ENCODE measurements around the gene DAP. TPM values are rescaled to one million over a fixed set of nuclear protein-coding genes. Genes with fewer than 3 reads are reported as not detected.

The DAP gene
- total RNA-seq, 2 experiments from 2014 or later = 42.5 to 45.3 TPM

DNA sequence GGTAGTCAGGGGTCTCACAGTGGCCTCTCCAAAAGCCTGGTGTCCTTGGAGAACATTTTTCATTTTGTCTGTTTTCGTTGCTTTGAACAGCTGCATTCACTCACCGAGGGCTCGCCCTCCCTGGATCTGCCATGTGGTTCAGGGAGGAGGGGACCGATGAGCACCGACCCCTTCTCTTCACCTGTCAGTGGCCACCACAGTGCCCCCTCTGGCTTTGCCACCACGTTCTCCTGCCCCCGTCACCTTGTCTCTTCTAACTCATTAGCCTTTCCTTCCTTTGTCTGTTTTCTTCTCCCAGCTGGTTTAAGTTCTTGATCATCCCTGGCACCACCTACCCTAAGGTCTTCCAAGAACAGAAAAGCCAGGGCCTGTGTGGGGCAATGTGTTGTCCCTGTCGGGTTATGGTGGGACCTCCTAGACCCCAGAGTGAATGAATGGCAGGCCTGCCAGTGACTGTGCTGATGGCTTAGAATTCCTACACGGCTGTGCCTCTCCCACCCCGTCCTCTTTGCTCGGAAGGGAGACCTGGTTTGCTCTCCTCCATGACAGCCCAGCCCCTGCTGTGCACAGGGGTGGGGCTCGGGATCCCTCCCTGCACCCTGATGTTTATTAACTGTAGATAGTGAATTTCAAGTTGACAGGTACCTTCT is 107.2 kb downstream of the DAP start:
- ATAC-seq (no peak), DNase-seq (no peak)
- Mint-ChIP-seq H3K27me3 (no peaks in the 10 kb centered on the region), H3K27ac (no peak overlapping the region), H3K4me3 (no peak overlapping the region), H3K9me3 (peaks cover 4% of the 10 kb centered on the region), H3K36me3 (ENCODE audit: low read depth) (peaks cover 3% of the 10 kb centered on the region), H3K4me1 (ENCODE audit: low read depth) (no peaks in the 10 kb centered on the region)
- ChIA-PET CTCF (no interaction called here), POLR2A (no interaction called here)
- TF ChIP-seq CTCF (IDR thresholded peaks at IDR 0.05) = no peak
- intact Hi-C loops (cut with micrococcal nuclease) = no loop called here

DNA sequence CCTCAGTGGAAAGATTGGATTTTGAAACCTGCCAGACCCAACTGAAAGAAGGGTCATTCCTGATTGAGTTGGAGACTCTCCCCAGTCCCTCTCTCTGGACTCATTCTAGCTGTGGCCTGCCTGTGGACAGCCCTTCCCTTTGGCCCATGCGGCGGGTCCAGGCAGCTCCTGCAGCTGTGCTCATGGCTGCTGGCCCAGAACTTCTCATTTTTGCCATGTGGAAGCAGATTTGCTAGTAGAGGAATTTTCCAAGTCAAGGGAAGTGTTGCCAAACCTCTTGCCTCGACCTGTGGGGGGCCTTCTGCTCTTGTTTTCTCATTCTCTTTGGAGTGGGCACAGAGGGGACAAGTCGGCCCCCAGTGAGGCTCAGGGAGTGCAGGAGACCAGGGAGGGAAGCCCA is 108.0 kb downstream of the DAP start:
- intact Hi-C loops (cut with micrococcal nuclease) = no loop called here
- Mint-ChIP-seq H3K4me3 (no peak overlapping the region), H3K36me3 (ENCODE audit: low read depth) (peaks cover 3% of the 10 kb centered on the region), H3K4me1 (ENCODE audit: low read depth) (no peaks in the 10 kb centered on the region), H3K27ac (no peak overlapping the region), H3K27me3 (no peaks in the 10 kb centered on the region), H3K9me3 (no peaks in the 10 kb centered on the region)
- ChIA-PET CTCF (no interaction called here), POLR2A (no interaction called here)
- TF ChIP-seq CTCF (IDR thresholded peaks at IDR 0.05) = no peak
- ATAC-seq (no peak), DNase-seq (no peak)

GRCh38 chr5:10652606-10653005 is 108.4 kb downstream of the DAP start:
- Mint-ChIP-seq H3K4me1 (ENCODE audit: low read depth) (no peaks in the 10 kb centered on the region), H3K27me3 (no peaks in the 10 kb centered on the region), H3K27ac (no peak overlapping the region), H3K36me3 (ENCODE audit: low read depth) (peaks cover 3% of the 10 kb centered on the region), H3K9me3 (no peaks in the 10 kb centered on the region), H3K4me3 (no peak overlapping the region)
- ChIA-PET POLR2A (no interaction called here), CTCF (no interaction called here)
- ATAC-seq (no peak), DNase-seq (no peak)
- intact Hi-C loops (cut with micrococcal nuclease) = no loop called here
- no peak for TF ChIP-seq CTCF (IDR thresholded peaks at IDR 0.05)

DNA sequence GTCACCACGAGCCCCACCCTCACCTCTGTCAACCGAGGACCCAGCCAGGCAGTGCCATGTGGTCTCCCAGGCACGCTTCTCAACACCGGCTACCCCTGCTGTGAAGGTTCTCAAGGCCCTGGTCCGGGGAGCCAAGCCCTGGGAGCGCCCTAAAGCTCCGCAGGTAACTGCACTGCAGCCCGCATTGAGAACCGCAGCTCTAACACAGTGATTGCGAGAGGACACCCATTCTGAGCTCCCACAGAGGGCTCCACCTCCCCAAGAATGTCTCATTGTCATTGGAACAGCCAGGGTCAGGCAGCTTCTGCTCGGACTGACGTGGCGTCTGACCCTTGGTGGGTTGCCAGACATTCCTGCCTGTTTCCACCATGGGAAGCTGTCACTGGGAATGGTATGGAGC is 108.9 kb downstream of the DAP start:
- Mint-ChIP-seq H3K36me3 (ENCODE audit: low read depth) (peaks cover 3% of the 10 kb centered on the region), H3K4me1 (ENCODE audit: low read depth) (no peaks in the 10 kb centered on the region), H3K27me3 (no peaks in the 10 kb centered on the region), H3K4me3 (no peak overlapping the region), H3K9me3 (no peaks in the 10 kb centered on the region), H3K27ac (no peak overlapping the region)
- DNase-seq (no peak), ATAC-seq (no peak)
- intact Hi-C loops (cut with micrococcal nuclease) = no loop called here
- ChIA-PET CTCF (no interaction called here), POLR2A (no interaction called here)
- no peak for TF ChIP-seq CTCF (IDR thresholded peaks at IDR 0.05)

- intact Hi-C loops (cut with micrococcal nuclease) = no loop called here
- Mint-ChIP-seq H3K9me3 (no peaks in the 10 kb centered on the region), H3K36me3 (ENCODE audit: low read depth) (peaks cover 3% of the 10 kb centered on the region), H3K4me1 (ENCODE audit: low read depth) (peaks cover 12% of the 10 kb centered on the region), H3K27me3 (no peaks in the 10 kb centered on the region), H3K4me3 (no peak overlapping the region), H3K27ac (no peak overlapping the region)
- no peak for DNase-seq
- ATAC-seq = no peak
- TF ChIP-seq CTCF (IDR thresholded peaks at IDR 0.05) = no peak
- CTCF ChIA-PET = no interaction called here
- POLR2A ChIA-PET = no interaction called here
Measured at GRCh38 chr5:10649666-10650380, 111.2 kb downstream of the DAP start.
